ENCODE data around the gene ABTB2. TPM values are rescaled to one million over a fixed set of nuclear protein-coding genes. Genes with fewer than 3 reads are reported as not detected.

The ABTB2 gene
- total and polyA plus RNA-seq, 7 experiments from 2014 or later = 0.03 to 5.3 (median 0.26) TPM

DNA sequence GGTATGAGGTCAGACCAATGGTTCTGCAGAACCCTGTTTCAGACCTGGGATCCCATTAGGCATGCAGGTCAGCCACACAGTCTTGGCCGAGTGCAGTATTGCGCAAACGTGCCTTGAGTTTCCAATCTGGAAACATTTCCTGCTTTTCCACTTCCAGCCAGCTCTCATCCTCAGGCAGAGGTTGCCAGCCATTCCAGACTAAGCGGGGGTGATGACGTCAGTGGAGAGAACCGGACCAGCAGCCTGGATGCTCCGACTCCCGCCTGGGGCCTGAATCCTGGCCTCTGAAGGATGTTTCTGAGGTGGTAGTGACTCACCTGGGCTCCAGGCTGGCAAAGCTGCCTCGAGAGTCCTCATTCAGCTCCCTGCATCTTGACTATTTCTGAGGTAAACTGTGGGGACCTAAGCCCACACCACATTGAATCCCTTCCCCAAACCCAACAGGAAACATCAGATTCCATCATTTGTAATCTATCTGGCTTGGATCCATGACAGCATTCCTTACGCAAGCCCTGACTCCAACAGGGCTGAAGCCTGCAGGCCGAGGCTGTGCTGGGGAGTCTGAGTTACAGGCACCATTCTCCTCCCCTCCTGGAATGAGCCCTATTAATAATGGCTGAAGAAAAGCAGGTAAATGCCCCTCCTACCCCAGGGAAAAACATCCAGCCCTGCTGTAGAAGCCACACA, 83.0 kb downstream of the ABTB2 start:
- Mint-ChIP-seq H3K9me3 (no peaks in the 10 kb centered on the region), H3K4me3 (no peak overlapping the region), H3K36me3 (no peaks in the 10 kb centered on the region), H3K27ac (no peak overlapping the region), H3K4me1 (no peaks in the 10 kb centered on the region), H3K27me3 (no peaks in the 10 kb centered on the region)
- ATAC-seq (no peak), DNase-seq (no peak)
- Histone ChIP-seq H3K27me3 (ENCODE audit: control insufficient read depth in 2 of 2, insufficient read depth in 2 of 2, low read length in 2 of 2) (no peaks in the 10 kb centered on the region), H3K36me3 (ENCODE audit: control insufficient read depth in 2 of 3, insufficient read depth in 3 of 3, low read length in 3 of 3) (no peaks in the 10 kb centered on the region), H3K4me3 (ENCODE audit: low read length) (no peak overlapping the region), H3K9me3 (ENCODE audit: control insufficient read depth in 2 of 3, low read length in 3 of 3) (no peaks in the 10 kb centered on the region), H3K4me1 (ENCODE audit: control insufficient read depth in 2 of 2, insufficient read depth in 2 of 2, low read length in 2 of 2) (no peaks in the 10 kb centered on the region), H3K27ac (ENCODE audit: low read depth, low read length) (no peak overlapping the region)
- intact Hi-C loops (cut with micrococcal nuclease) = no loop called here
- POLR2A ChIA-PET = no interaction called here
- CTCF ChIA-PET = no interaction called here

DNA sequence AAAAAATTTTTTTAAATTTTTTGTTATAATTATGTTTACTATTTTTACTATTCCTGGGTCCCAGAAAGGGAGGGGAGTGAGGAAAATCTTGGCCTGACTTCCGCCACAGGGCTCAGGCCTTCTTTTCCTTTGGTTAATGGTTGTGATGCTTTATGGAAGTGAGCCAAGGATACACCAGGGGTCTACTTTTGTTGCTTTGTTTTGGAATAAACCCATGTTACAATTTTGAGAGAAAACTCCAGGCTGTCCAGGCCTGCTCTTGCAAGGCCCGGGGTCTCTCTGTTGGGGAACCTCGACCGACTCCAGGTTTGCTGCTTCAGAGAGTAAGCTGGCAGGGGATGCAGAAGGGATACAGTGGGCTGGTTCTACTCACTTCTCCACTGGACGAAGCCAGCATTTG, 84.7 kb downstream of the ABTB2 start:
- ATAC-seq (no peak), DNase-seq (no peak)
- H3K27ac ChIP-seq (ENCODE audit: low read depth, low read length) = no peak overlapping the region
- no peaks in the 10 kb centered on the region for H3K36me3 Mint-ChIP-seq
- H3K36me3 ChIP-seq (ENCODE audit: control insufficient read depth in 2 of 3, insufficient read depth in 3 of 3, low read length in 3 of 3) = no peaks in the 10 kb centered on the region
- no peak overlapping the region for H3K4me3 Mint-ChIP-seq
- ChIA-PET CTCF (no interaction called here), POLR2A (interaction anchor here (0.7 kb wide), 1 partner anchor 93 kb away, joined by 4 read pairs; no protein-coding TSS in a partner anchor)
- H3K4me1 ChIP-seq (ENCODE audit: control insufficient read depth in 2 of 2, insufficient read depth in 2 of 2, low read length in 2 of 2) = no peaks in the 10 kb centered on the region
- no peaks in the 10 kb centered on the region for H3K4me1 Mint-ChIP-seq
- intact Hi-C loops (cut with micrococcal nuclease) = no loop called here
- no peak overlapping the region for H3K27ac Mint-ChIP-seq
- no peaks in the 10 kb centered on the region for H3K27me3 Mint-ChIP-seq
- H3K9me3 Mint-ChIP-seq = no peaks in the 10 kb centered on the region
- H3K27me3 ChIP-seq (ENCODE audit: control insufficient read depth in 2 of 2, insufficient read depth in 2 of 2, low read length in 2 of 2) = no peaks in the 10 kb centered on the region
- H3K9me3 ChIP-seq (ENCODE audit: control insufficient read depth in 2 of 3, low read length in 3 of 3) = no peaks in the 10 kb centered on the region
- no peak overlapping the region for H3K4me3 ChIP-seq (ENCODE audit: low read length)

DNA sequence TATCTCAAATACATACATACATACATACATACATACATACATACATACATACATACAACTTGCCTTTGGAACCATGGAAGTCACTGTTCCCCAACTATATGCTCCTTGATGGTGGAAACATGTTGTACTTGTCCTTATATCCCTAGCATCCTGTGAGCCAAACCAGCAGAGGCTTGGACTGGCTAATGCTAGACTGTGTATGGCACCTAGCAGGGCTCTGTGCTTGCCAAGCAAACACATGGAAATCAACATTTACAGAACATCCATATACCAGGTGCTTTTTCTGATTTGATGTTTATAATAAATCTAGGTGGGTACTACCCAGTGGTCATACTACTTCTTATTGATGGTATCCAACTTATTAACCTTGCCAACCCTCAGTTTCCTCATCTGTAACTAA, 86.1 kb downstream of the ABTB2 start:
- no peak overlapping the region for H3K4me3 ChIP-seq (ENCODE audit: low read length)
- intact Hi-C loops (cut with micrococcal nuclease) = no loop called here
- H3K27ac ChIP-seq (ENCODE audit: low read depth, low read length) = no peak overlapping the region
- no peaks in the 10 kb centered on the region for H3K27me3 ChIP-seq (ENCODE audit: control insufficient read depth in 2 of 2, insufficient read depth in 2 of 2, low read length in 2 of 2)
- no peak for DNase-seq
- H3K9me3 ChIP-seq (ENCODE audit: control insufficient read depth in 2 of 3, low read length in 3 of 3) = no peaks in the 10 kb centered on the region
- H3K36me3 Mint-ChIP-seq = no peaks in the 10 kb centered on the region
- ChIA-PET CTCF (no interaction called here), POLR2A (interaction anchor here (0.6 kb wide), 1 partner anchor 20 kb away, joined by 3 read pairs; no protein-coding TSS in a partner anchor)
- ATAC-seq = no peak
- H3K27ac Mint-ChIP-seq = no peak overlapping the region
- H3K4me3 Mint-ChIP-seq = no peak overlapping the region
- no peaks in the 10 kb centered on the region for H3K4me1 ChIP-seq (ENCODE audit: control insufficient read depth in 2 of 2, insufficient read depth in 2 of 2, low read length in 2 of 2)
- H3K4me1 Mint-ChIP-seq = peaks cover 0 to 11% (median 8%) of the 10 kb centered on the region in 7 donors
- peaks cover 0 to 4% (median 0%) of the 10 kb centered on the region in 5 donors for H3K27me3 Mint-ChIP-seq
- H3K36me3 ChIP-seq (ENCODE audit: control insufficient read depth in 2 of 3, insufficient read depth in 3 of 3, low read length in 3 of 3) = no peaks in the 10 kb centered on the region
- H3K9me3 Mint-ChIP-seq = no peaks in the 10 kb centered on the region

DNA sequence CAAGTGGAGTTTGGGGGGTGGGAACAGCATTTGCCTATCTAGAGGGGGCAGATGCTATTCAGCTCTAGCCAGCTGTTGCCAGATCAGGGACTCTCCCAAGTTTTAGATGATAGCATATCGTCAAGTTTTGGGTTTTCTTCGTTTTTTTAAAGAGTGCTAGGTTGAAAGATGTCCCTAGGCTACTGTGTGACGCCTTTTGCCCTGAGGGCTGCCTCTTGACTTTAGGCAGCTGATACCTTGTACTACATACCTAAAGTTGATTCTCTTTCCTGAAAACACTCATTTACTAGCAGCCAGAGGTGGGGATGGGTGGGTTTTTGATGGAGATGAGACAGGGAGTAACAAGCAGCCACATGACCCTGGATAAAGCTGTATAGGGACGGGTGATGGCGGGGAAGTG, 87.1 kb downstream of the ABTB2 start:
- no peaks in the 10 kb centered on the region for H3K9me3 Mint-ChIP-seq
- no peak overlapping the region for H3K4me3 Mint-ChIP-seq
- Histone ChIP-seq H3K36me3 (ENCODE audit: control insufficient read depth in 2 of 3, insufficient read depth in 3 of 3, low read length in 3 of 3) (no peaks in the 10 kb centered on the region), H3K4me3 (ENCODE audit: low read length) (no peak overlapping the region), H3K27me3 (ENCODE audit: control insufficient read depth in 2 of 2, insufficient read depth in 2 of 2, low read length in 2 of 2) (no peaks in the 10 kb centered on the region), H3K9me3 (ENCODE audit: control insufficient read depth in 2 of 3, low read length in 3 of 3) (no peaks in the 10 kb centered on the region), H3K27ac (ENCODE audit: low read depth, low read length) (no peak overlapping the region), H3K4me1 (ENCODE audit: control insufficient read depth in 2 of 2, insufficient read depth in 2 of 2, low read length in 2 of 2) (peaks cover 0 to 8% of the 10 kb centered on the region in 2 donors)
- no peak for DNase-seq
- H3K27me3 Mint-ChIP-seq = peaks cover 0 to 9% (median 0%) of the 10 kb centered on the region in 5 donors
- ChIA-PET CTCF (no interaction called here), POLR2A (no interaction called here)
- peaks cover 7 to 21% (median 15%) of the 10 kb centered on the region in 7 donors for H3K4me1 Mint-ChIP-seq
- H3K27ac Mint-ChIP-seq = no peak overlapping the region
- intact Hi-C loops (cut with micrococcal nuclease) = no loop called here
- ATAC-seq = no peak
- no peaks in the 10 kb centered on the region for H3K36me3 Mint-ChIP-seq

DNA sequence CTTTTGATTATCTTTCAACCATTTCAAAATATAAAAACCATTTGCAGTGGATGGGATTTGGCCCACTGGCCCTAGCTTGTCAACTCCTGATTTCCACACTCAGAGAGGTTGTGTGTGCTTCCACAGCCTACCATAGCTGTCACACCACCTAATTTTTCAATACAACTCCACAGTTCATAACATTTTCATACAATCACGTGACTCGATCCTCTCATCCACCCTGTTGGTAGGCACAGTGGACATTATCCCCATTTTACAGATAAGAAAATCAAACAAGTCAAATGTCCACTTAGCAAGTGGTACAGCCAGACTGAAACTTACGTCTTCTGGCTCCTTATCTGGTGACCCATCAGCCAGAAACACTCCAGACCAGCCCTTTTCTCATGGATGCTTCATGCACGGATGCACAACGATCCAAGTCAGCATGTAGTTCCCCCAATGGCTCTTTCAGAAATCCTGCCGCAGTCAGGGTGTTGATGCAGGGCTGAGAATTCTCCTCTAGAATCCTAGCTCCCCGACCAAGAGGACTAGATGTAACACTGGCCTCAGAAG, 88.0 kb downstream of the ABTB2 start:
- Histone ChIP-seq H3K36me3 (ENCODE audit: control insufficient read depth in 2 of 3, insufficient read depth in 3 of 3, low read length in 3 of 3) (no peaks in the 10 kb centered on the region), H3K9me3 (ENCODE audit: control insufficient read depth in 2 of 3, low read length in 3 of 3) (no peaks in the 10 kb centered on the region), H3K27me3 (ENCODE audit: control insufficient read depth in 2 of 2, insufficient read depth in 2 of 2, low read length in 2 of 2) (no peaks in the 10 kb centered on the region), H3K4me1 (ENCODE audit: control insufficient read depth in 2 of 2, insufficient read depth in 2 of 2, low read length in 2 of 2) (peaks cover 0 to 8% of the 10 kb centered on the region in 2 donors), H3K4me3 (ENCODE audit: low read length) (no peak overlapping the region), H3K27ac (ENCODE audit: low read depth, low read length) (no peak overlapping the region)
- peaks cover 7 to 21% (median 15%) of the 10 kb centered on the region in 7 donors for H3K4me1 Mint-ChIP-seq
- no peaks in the 10 kb centered on the region for H3K9me3 Mint-ChIP-seq
- peaks cover 0 to 9% (median 0%) of the 10 kb centered on the region in 5 donors for H3K27me3 Mint-ChIP-seq
- no peaks in the 10 kb centered on the region for H3K36me3 Mint-ChIP-seq
- ATAC-seq = no peak
- H3K4me3 Mint-ChIP-seq = peak overlapping the region in 1 of 10 donors; percentile 29
- ChIA-PET CTCF (no interaction called here), POLR2A (no interaction called here)
- H3K27ac Mint-ChIP-seq = peak overlapping the region in 1 of 9 donors; percentile 20
- intact Hi-C loops (cut with micrococcal nuclease) = no loop called here
- no peak for DNase-seq

DNA sequence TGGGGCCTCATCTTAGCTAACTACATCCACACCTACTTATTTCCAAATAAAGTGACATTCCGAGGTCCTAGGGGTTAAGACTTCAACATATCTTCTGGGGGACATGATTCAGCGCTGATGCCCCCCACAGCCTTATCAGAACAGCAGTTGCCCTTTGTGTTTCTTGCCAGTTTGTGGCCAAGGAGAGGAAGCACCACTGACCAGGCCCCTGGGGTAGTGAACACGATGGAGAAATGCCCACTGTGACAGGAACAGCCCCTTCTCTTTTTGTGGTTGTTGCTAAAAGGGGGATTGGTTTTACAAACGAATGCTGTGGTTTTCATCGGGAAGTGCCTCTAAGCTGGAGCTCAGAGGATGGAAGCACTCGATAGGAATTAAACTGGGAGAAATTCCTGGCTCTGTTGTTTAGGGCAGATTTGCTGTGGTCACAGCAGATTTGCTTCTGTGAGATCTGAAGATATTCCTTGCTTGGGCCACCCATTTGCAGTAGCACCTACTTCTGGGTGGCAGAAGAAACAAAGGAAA, 88.8 kb downstream of the ABTB2 start:
- Mint-ChIP-seq H3K27me3 (peaks cover 0 to 9% (median 0%) of the 10 kb centered on the region in 5 donors), H3K4me3 (no peak overlapping the region), H3K27ac (no peak overlapping the region), H3K9me3 (no peaks in the 10 kb centered on the region), H3K4me1 (peaks cover 7 to 21% (median 15%) of the 10 kb centered on the region in 7 donors), H3K36me3 (no peaks in the 10 kb centered on the region)
- peaks cover 0 to 8% of the 10 kb centered on the region in 2 donors for H3K4me1 ChIP-seq (ENCODE audit: control insufficient read depth in 2 of 2, insufficient read depth in 2 of 2, low read length in 2 of 2)
- intact Hi-C loops (cut with micrococcal nuclease) = no loop called here
- CTCF ChIA-PET = no interaction called here
- no peak overlapping the region for H3K4me3 ChIP-seq (ENCODE audit: low read length)
- POLR2A ChIA-PET = no interaction called here
- no peak overlapping the region for H3K27ac ChIP-seq (ENCODE audit: low read depth, low read length)
- no peaks in the 10 kb centered on the region for H3K36me3 ChIP-seq (ENCODE audit: control insufficient read depth in 2 of 3, insufficient read depth in 3 of 3, low read length in 3 of 3)
- H3K27me3 ChIP-seq (ENCODE audit: control insufficient read depth in 2 of 2, insufficient read depth in 2 of 2, low read length in 2 of 2) = no peaks in the 10 kb centered on the region
- no peaks in the 10 kb centered on the region for H3K9me3 ChIP-seq (ENCODE audit: control insufficient read depth in 2 of 3, low read length in 3 of 3)
- DNase-seq (no peak), ATAC-seq (no peak)

DNA sequence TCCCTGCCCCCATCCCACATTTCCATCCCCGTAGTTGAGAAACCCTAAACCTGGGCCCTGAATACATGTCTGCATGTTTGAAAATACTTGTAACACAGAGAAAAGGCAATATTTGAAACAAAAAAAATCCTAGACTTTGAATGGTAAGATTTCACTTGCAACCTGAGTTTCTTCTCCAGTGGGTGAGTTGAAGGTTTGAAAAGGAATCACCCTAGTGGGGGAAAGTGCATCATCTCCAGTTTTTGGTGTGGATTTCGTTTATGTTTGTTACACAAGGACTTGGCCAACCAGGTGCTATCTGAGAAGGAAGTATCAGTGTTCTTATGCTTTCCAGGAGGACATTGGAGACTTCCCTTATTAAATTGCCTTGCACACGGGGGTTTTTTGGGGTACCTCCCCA, 90.4 kb downstream of the ABTB2 start:
- H3K4me1 ChIP-seq (ENCODE audit: control insufficient read depth in 2 of 2, insufficient read depth in 2 of 2, low read length in 2 of 2) = peaks cover 0 to 8% of the 10 kb centered on the region in 2 donors
- no peak overlapping the region for H3K27ac ChIP-seq (ENCODE audit: low read depth, low read length)
- peaks cover 0 to 12% (median 0%) of the 10 kb centered on the region in 5 donors for H3K27me3 Mint-ChIP-seq
- no peaks in the 10 kb centered on the region for H3K36me3 Mint-ChIP-seq
- H3K27ac Mint-ChIP-seq = peak overlapping the region in 1 of 9 donors; percentile 49
- ChIA-PET POLR2A (no interaction called here), CTCF (no interaction called here)
- intact Hi-C loops (cut with micrococcal nuclease) = loop anchor here in 1 of 2 donors (1.0 kb wide), 1 partner anchor 16 kb away; no protein-coding TSS in a partner anchor
- no peaks in the 10 kb centered on the region for H3K9me3 Mint-ChIP-seq
- peaks cover 7 to 21% (median 15%) of the 10 kb centered on the region in 7 donors for H3K4me1 Mint-ChIP-seq
- no peak for DNase-seq
- no peak for ATAC-seq
- H3K4me3 Mint-ChIP-seq = peak overlapping the region in 4 of 10 donors; percentile 1 to 73 (median 36)
- no peaks in the 10 kb centered on the region for H3K27me3 ChIP-seq (ENCODE audit: control insufficient read depth in 2 of 2, insufficient read depth in 2 of 2, low read length in 2 of 2)
- H3K36me3 ChIP-seq (ENCODE audit: control insufficient read depth in 2 of 3, insufficient read depth in 3 of 3, low read length in 3 of 3) = no peaks in the 10 kb centered on the region
- no peaks in the 10 kb centered on the region for H3K9me3 ChIP-seq (ENCODE audit: control insufficient read depth in 2 of 3, low read length in 3 of 3)
- no peak overlapping the region for H3K4me3 ChIP-seq (ENCODE audit: low read length)
